ENCODE measurements around the gene SCD5. TPM values are rescaled to one million over a fixed set of nuclear protein-coding genes. Genes with fewer than 3 reads are reported as not detected.

SCD5 gene
- total RNA-seq, 2 donors from 2014 or later, result 7.3 to 18.5 TPM

DNA sequence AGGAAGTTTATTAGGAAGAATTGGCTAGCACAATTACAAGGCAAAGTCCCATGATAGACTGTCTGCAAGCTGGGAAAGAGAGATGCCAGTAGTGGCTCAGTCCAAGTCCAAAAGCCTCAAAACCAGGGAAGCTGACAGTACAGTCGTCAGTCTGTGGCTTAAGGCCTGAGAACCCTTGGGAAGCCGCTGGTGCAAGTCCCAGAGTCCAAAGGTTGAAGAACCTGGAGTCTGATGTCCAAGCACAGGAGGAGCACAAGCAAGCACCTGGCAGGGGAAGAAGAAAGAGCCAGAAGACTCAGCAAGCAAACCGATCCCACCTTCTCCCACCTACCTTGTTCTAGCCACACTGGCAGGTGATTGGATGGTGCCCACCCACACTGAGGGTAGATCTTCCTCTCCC lies 185.5 kb downstream of the SCD5 start:
- TF ChIP-seq, protein P1, sequence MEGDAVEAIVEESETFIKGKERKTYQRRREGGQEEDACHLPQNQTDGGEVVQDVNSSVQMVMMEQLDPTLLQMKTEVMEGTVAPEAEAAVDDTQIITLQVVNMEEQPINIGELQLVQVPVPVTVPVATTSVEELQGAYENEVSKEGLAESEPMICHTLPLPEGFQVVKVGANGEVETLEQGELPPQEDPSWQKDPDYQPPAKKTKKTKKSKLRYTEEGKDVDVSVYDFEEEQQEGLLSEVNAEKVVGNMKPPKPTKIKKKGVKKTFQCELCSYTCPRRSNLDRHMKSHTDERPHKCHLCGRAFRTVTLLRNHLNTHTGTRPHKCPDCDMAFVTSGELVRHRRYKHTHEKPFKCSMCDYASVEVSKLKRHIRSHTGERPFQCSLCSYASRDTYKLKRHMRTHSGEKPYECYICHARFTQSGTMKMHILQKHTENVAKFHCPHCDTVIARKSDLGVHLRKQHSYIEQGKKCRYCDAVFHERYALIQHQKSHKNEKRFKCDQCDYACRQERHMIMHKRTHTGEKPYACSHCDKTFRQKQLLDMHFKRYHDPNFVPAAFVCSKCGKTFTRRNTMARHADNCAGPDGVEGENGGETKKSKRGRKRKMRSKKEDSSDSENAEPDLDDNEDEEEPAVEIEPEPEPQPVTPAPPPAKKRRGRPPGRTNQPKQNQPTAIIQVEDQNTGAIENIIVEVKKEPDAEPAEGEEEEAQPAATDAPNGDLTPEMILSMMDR (IDR thresholded peaks at IDR 0.05), result no peak
- no peaks in the 10 kb centered on the region for H3K36me3 ChIP-seq
- no peaks in the 10 kb centered on the region for H3K4me1 ChIP-seq (ENCODE audit: control insufficient read depth in 1 of 2, low read depth in 2 of 2)
- no peak for DNase-seq (ENCODE audit: low spot score)
- H3K9me3 ChIP-seq, result no peaks in the 10 kb centered on the region
- no peak for ATAC-seq (ENCODE audit: insufficient number of reproducible peaks, low FRiP score, low read depth)
- no peaks in the 10 kb centered on the region for H3K27me3 ChIP-seq (replicated peaks; ENCODE audit: insufficient read depth)
- no peak overlapping the region for H3K27ac ChIP-seq
- H3K4me3 ChIP-seq, result no peak overlapping the region

DNA sequence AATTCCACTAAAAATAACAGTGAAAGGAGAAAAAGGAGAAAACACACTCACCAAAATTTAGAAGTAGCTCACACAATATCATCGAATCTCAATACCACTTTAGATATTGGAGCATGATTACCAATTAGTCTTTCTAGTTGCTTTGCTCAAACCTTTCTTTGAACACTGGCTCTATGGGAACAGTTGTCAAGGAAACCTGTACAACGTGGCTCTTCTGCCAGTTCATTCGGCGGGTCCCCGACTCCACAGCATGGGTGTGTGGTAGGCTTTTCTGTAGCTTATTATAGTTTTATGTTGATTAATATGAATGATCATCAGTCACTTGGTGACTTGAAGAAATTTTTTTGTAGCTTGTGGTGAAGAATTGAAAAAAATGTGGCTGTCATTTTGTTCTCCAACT lies 186.6 kb downstream of the SCD5 start:
- H3K4me3 ChIP-seq, result no peak overlapping the region
- TF ChIP-seq, protein P1 (IDR thresholded peaks at IDR 0.05), result no peak
- H3K27ac ChIP-seq, result no peak overlapping the region
- no peaks in the 10 kb centered on the region for H3K9me3 ChIP-seq
- no peak for ATAC-seq (ENCODE audit: insufficient number of reproducible peaks, low FRiP score, low read depth)
- no peak for DNase-seq (ENCODE audit: low spot score)
- H3K4me1 ChIP-seq (ENCODE audit: control insufficient read depth in 1 of 2, low read depth in 2 of 2), result no peaks in the 10 kb centered on the region
- H3K27me3 ChIP-seq (replicated peaks; ENCODE audit: insufficient read depth), result no peaks in the 10 kb centered on the region
- H3K36me3 ChIP-seq, result no peaks in the 10 kb centered on the region

- TF ChIP-seq, protein P1 (IDR thresholded peaks at IDR 0.05), result no peak
- no peaks in the 10 kb centered on the region for H3K9me3 ChIP-seq
- H3K27me3 ChIP-seq (replicated peaks; ENCODE audit: insufficient read depth), result no peaks in the 10 kb centered on the region
- no peak overlapping the region for H3K4me3 ChIP-seq
- no peak overlapping the region for H3K27ac ChIP-seq
- H3K4me1 ChIP-seq (ENCODE audit: control insufficient read depth in 1 of 2, low read depth in 2 of 2), result no peaks in the 10 kb centered on the region
- no peaks in the 10 kb centered on the region for H3K36me3 ChIP-seq
- ATAC-seq (ENCODE audit: insufficient number of reproducible peaks, low FRiP score, low read depth) (no peak), DNase-seq (ENCODE audit: low spot score) (no peak)
These were observed 187.1 kb downstream of the SCD5 start for GRCh38 chr4:82611527-82611926.

DNA sequence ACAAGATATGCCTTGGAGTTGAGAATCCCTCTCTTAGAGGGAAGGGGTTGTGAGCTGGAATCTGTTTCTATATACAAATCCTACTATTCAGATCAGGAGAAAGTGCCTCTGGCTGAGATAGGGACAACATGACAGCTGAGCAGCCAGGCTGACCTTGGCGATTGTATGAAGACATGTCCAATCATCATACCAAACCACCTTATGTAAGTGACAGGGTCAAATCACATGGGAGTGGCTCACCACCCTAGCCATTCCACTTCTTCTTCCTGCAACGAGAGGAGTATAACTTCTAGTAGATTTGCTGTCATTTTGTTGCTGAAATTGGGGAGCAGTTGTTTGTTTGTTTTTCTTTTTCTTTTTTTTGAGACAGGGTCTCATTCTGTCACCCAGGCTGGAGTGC lies 188.6 kb downstream of the SCD5 start:
- Histone ChIP-seq H3K36me3 (no peaks in the 10 kb centered on the region), H3K27me3 (replicated peaks; ENCODE audit: insufficient read depth) (no peaks in the 10 kb centered on the region), H3K4me3 (no peak overlapping the region), H3K9me3 (no peaks in the 10 kb centered on the region), H3K27ac (no peak overlapping the region), H3K4me1 (ENCODE audit: control insufficient read depth in 1 of 2, low read depth in 2 of 2) (no peaks in the 10 kb centered on the region)
- TF ChIP-seq, protein P1 (IDR thresholded peaks at IDR 0.05), result no peak
- DNase-seq (ENCODE audit: low spot score), result no peak
- no peak for ATAC-seq (ENCODE audit: insufficient number of reproducible peaks, low FRiP score, low read depth)

DNA sequence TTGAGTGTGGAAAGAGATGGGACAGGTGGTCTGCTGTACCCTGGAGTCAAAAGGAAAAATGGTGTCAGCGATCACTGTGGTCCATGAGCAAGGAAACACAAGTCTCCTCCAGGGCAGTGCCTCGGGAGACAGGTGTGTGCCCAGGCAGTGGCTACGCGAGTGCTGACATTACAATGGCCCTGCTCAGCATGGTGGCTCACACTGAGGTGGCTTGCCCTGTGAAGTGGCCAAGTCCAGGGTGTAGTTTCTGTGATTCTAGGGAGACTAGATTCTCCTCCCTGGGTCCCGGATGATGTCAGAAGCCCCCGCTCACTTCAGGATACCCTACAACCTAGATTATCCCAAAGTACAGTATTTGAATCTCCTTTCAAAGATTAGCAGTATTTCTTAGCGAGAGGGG lies 192.0 kb downstream of the SCD5 start:
- Histone ChIP-seq H3K4me1 (ENCODE audit: control insufficient read depth in 1 of 2, low read depth in 2 of 2) (no peaks in the 10 kb centered on the region), H3K4me3 (no peak overlapping the region), H3K27ac (no peak overlapping the region), H3K36me3 (no peaks in the 10 kb centered on the region), H3K27me3 (replicated peaks; ENCODE audit: insufficient read depth) (no peaks in the 10 kb centered on the region), H3K9me3 (no peaks in the 10 kb centered on the region)
- ATAC-seq (ENCODE audit: insufficient number of reproducible peaks, low FRiP score, low read depth), result no peak
- no peak for DNase-seq (ENCODE audit: low spot score)
- TF ChIP-seq, protein P1 (IDR thresholded peaks at IDR 0.05), result no peak

All from thoracic aorta (tissue), 2 donors.